ENCODE data around the gene ZFAND6.

The ZFAND6 gene

GRCh38 chr15:80173022-80173759, 113.7 kb downstream of the ZFAND6 start:
- no peak for TF ChIP-seq JUND (IDR thresholded peaks at IDR 0.05; ENCODE audit: low read depth)
- DNase-seq (ENCODE audit: low read depth in 1 of 2, low spot score in 1 of 2) = peak; percentile 47 to 87
- in situ Hi-C loops (cut with HindIII; ENCODE audit: low pct_unique_long_range_greater_than_20kb, low sequenced_read_pairs) = no loop called here

DNA sequence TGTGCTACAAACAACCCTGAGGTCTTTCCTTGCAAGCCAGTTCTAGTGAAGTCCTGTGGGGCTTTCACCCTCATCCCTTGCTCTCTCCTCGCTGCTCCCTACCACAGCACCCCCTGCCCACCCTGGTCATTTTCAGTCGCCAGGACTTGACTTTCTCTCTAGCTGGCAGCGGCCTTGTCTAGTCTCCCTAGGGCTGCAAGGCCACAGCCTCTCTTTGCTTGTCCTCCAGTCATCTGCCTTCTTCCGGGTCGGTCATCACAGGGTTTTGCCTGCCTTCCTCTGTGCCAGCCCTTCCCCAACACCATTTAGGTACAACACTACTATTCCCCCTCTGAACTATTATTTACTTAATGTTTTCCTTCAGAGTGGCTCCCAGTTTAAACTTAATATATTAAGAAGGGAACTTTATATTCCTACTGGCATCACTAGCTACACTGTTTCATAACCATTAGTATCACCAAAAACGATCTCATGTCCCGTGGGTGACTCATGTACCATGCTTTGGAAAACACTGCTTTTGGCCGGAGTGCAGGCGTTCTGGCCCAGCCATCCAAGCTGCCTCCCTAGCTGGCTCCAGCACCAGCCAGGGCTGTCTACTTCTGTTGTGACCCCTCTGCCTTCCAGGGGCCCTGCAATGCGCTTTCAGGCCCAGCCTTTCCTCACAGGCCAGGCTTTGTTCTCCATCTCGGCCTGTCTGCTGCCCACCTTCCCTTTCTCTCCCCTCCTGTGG, 114.7 kb downstream of the ZFAND6 start:
- in situ Hi-C loops (cut with HindIII; ENCODE audit: low pct_unique_long_range_greater_than_20kb, low sequenced_read_pairs) = no loop called here
- peak; percentile 28 to 67 for DNase-seq (ENCODE audit: low read depth in 1 of 2, low spot score in 1 of 2)
- TF ChIP-seq JUND (IDR thresholded peaks at IDR 0.05; ENCODE audit: low read depth) = peak; percentile 23; the same call in 1 of the 2 replicates

- no peak for TF ChIP-seq JUND (IDR thresholded peaks at IDR 0.05; ENCODE audit: low read depth)
- no peak for DNase-seq (ENCODE audit: low read depth in 1 of 2, low spot score in 1 of 2)
- in situ Hi-C loops (cut with HindIII; ENCODE audit: low pct_unique_long_range_greater_than_20kb, low sequenced_read_pairs) = no loop called here
These were observed 116.0 kb downstream of the ZFAND6 start for GRCh38 chr15:80175436-80175835.

DNA sequence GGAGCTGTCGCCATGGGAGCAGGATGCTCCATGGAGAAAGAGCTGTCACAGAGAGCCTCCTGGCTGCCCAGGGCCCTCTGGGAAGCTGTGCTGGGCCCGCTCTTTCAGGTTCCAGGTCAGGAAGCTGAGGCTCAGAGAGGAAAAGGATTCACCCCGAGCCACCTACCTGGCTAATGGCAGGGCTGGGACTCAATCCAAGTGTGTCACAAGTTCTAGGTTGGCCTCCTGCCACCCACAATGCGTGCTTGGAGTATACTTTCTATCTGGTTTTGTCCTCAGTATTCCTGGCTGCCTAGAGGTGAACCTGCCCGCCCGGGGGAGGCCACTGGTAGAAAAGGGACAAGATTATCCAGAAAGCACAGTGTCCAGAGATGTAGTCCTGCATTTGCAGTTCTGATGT, 117.0 kb downstream of the ZFAND6 start:
- no peak for DNase-seq (ENCODE audit: low read depth in 1 of 2, low spot score in 1 of 2)
- in situ Hi-C loops (cut with HindIII; ENCODE audit: low pct_unique_long_range_greater_than_20kb, low sequenced_read_pairs) = no loop called here
- TF ChIP-seq JUND (IDR thresholded peaks at IDR 0.05; ENCODE audit: low read depth) = no peak

DNA sequence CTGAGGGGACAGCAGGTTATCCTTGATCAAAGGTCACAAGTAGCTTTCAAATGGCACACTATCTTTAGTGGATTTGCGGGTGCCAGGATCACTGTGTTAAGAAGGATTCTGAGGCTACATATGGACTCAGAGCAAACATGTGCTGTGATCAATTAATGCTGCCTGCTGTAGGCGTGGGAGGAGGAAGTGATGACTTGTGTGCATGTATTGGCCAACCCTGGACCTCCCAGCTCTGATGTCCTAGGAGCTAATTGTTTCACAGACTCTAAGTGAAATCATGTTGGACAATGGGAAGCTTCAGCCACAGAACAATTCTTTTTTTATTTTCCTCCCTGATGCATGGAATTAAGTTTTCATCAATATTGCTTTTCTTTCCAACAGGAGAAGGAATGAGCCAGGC, 117.7 kb downstream of the ZFAND6 start:
- in situ Hi-C loops (cut with HindIII; ENCODE audit: low pct_unique_long_range_greater_than_20kb, low sequenced_read_pairs) = no loop called here
- DNase-seq (ENCODE audit: low read depth in 1 of 2, low spot score in 1 of 2) = no peak
- no peak for TF ChIP-seq JUND (IDR thresholded peaks at IDR 0.05; ENCODE audit: low read depth)

DNA sequence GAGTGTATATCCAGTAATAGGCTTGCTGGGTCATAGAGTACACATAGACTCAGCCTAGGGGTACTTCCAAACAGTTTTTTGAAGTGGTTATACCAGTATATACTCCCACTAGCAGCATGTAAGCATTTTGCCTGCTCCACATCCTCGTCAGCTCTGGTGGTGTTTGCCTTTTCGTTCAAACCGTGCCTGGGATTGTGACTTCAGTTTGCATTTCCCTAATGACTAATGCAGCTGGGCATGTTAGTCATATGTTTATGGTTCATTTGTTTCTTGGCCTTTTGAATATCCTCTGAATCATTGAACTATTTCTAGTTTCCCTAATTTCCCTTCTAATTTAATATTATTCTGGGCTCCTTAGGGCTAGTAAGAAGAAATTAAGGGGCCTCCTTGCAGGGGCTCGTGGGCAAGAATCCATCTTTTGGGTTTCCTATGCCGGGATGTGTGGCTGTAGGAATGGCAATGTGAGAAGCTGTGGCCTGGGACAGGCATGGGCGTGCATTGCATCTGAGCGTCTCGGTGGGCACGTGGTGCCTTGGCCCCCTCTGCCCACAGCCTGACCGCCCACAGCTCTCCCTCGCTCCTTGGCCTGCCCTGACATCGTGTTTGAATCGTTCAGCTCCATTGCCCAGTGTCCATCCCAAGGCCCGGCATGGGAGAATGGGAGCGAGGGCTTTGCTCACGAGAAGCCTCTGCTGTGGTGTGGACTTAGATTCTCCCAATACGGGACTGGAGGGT, 119.7 kb downstream of the ZFAND6 start:
- no peak for TF ChIP-seq JUND (IDR thresholded peaks at IDR 0.05; ENCODE audit: low read depth)
- DNase-seq (ENCODE audit: low read depth in 1 of 2, low spot score in 1 of 2) = peak in 1 of 2 experiments; percentile 26
- in situ Hi-C loops (cut with HindIII; ENCODE audit: low pct_unique_long_range_greater_than_20kb, low sequenced_read_pairs) = no loop called here

GRCh38 chr15:80179935-80180334, 120.5 kb downstream of the ZFAND6 start:
- in situ Hi-C loops (cut with HindIII; ENCODE audit: low pct_unique_long_range_greater_than_20kb, low sequenced_read_pairs) = no loop called here
- TF ChIP-seq JUND (IDR thresholded peaks at IDR 0.05; ENCODE audit: low read depth) = no peak
- DNase-seq (ENCODE audit: low read depth in 1 of 2, low spot score in 1 of 2) = no peak

DNA sequence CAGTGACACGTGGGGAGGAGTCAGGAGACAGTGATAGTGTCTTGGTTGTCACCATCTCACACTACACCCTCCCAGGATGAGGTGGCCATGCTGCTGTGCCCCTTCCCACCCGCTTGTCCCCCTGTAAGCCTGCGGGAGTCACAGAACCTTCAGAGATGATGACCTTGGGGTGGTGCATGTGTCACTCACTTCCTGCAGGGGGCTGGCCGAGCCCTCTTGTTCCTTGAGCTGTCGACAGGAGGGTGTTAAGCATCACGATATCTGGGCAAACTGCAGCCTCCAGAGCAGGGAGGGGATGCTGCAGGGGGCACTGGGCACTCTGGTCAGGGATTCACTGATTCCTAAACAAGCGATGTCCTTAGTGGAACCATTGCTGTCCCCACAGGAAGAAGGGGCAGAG, 121.0 kb downstream of the ZFAND6 start:
- in situ Hi-C loops (cut with HindIII; ENCODE audit: low pct_unique_long_range_greater_than_20kb, low sequenced_read_pairs) = no loop called here
- no peak for DNase-seq (ENCODE audit: low read depth in 1 of 2, low spot score in 1 of 2)
- no peak for TF ChIP-seq JUND (IDR thresholded peaks at IDR 0.05; ENCODE audit: low read depth)

GRCh38 chr15:80180986-80181385, 121.5 kb downstream of the ZFAND6 start:
- in situ Hi-C loops (cut with HindIII; ENCODE audit: low pct_unique_long_range_greater_than_20kb, low sequenced_read_pairs) = no loop called here
- no peak for DNase-seq (ENCODE audit: low read depth in 1 of 2, low spot score in 1 of 2)
- no peak for TF ChIP-seq JUND (IDR thresholded peaks at IDR 0.05; ENCODE audit: low read depth)

- TF ChIP-seq JUND (IDR thresholded peaks at IDR 0.05; ENCODE audit: low read depth) = no peak
- DNase-seq (ENCODE audit: low read depth in 1 of 2, low spot score in 1 of 2) = no peak
- in situ Hi-C loops (cut with HindIII; ENCODE audit: low pct_unique_long_range_greater_than_20kb, low sequenced_read_pairs) = no loop called here
These were observed 123.3 kb downstream of the ZFAND6 start for GRCh38 chr15:80182611-80183261.

- in situ Hi-C loops (cut with HindIII; ENCODE audit: low pct_unique_long_range_greater_than_20kb, low sequenced_read_pairs) = no loop called here
- no peak for TF ChIP-seq JUND (IDR thresholded peaks at IDR 0.05; ENCODE audit: low read depth)
- no peak for DNase-seq (ENCODE audit: low read depth in 1 of 2, low spot score in 1 of 2)
These were observed 123.8 kb downstream of the ZFAND6 start for GRCh38 chr15:80183306-80183705.

DNA sequence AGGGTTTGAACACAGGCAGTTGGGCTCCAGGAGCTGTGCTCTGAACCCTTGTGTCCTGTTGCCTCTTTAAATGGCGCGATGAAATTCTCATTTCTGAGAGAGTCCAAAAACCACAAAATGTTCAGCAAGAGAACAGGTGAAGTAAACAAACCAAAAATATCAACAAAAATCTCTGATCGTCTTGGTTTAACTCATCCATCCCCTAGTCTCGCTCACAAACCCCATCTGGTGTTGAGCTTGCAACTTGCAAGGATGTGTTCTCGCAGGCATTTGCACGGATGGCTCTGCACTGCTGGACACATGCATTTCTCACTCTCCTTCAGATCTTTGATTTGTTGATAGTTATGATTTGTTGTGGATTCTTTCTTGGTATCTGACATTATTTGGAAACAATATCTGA, 124.4 kb downstream of the ZFAND6 start:
- TF ChIP-seq JUND (IDR thresholded peaks at IDR 0.05; ENCODE audit: low read depth) = no peak
- peak in 1 of 2 experiments; percentile 38 for DNase-seq (ENCODE audit: low read depth in 1 of 2, low spot score in 1 of 2)
- in situ Hi-C loops (cut with HindIII; ENCODE audit: low pct_unique_long_range_greater_than_20kb, low sequenced_read_pairs) = no loop called here
